HEK293 (cell line): ENCODE data around the gene ABCB11.

Source experiments
- CTCF ChIA-PET: fragments of 350-600 bp; formaldehyde crosslinking; extraction: SDS; loops from one replicate; lab custom pipeline; 2021; ENCODE audit warnings: antibody characterized with exemption; lab: Yijun Ruan, JAX
- POLR2A ChIA-PET: fragments of 300-600 bp; formaldehyde crosslinking; extraction: SDS; loops from one replicate; lab custom pipeline; 2020; ENCODE audit warnings: antibody characterized with exemption, inconsistent platforms; lab: Yijun Ruan, JAX
- H3K27ac ChIP-seq: fragments of 200-500 bp; sonication (Bioruptor generic); 2 replicates; pipeline ENCODE4 v1.5.1; 2014; ENCODE audit warnings: low read depth, low read length, control low read depth, inconsistent platforms; ENCODE audit errors: extremely low read depth
- H3K36me3 ChIP-seq, 2 experiments: fragments of 200-500 bp in 1 of 2; sonication (Bioruptor generic) in 1 of 2; 1 replicate in 1 of 2; 2 replicates in 1 of 2; pipeline ENCODE4 v1.5.1; 2014 to 2017; ENCODE audit warnings: inconsistent platforms in 2 of 2, low read length in 2 of 2; ENCODE audit not compliant: control insufficient read depth in 2 of 2, insufficient read depth in 1 of 2
- H3K4me1 ChIP-seq: fragments of 200-500 bp; sonication (Bioruptor generic); 2 replicates; pipeline ENCODE4 v1.5.1; 2014; ENCODE audit warnings: mild to moderate bottlenecking, low read length, inconsistent platforms; ENCODE audit not compliant: control insufficient read depth, insufficient read depth
- H3K4me3 ChIP-seq: 2 replicates; pipeline ENCODE4 v1.5.1; 2011; ENCODE audit warnings: low read depth, mild to moderate bottlenecking, control low read depth, low read length, moderate library complexity
- H3K9me3 ChIP-seq: fragments of 200-500 bp; sonication (Bioruptor generic); 2 replicates; pipeline ENCODE4 v1.5.1; 2014; ENCODE audit warnings: low read depth, low read length, inconsistent platforms; ENCODE audit not compliant: control insufficient read depth, insufficient read depth
- GLI2 ChIP-seq: fragments of 450-650 bp; formaldehyde crosslinking; IDR thresholded peaks from 2 replicates; pipeline ENCODE4; 2017; ENCODE audit warnings: missing biosample characterization, missing genetic modification characterization, low read depth, borderline replicate concordance
- GLIS2 ChIP-seq: fragments of 450-650 bp; formaldehyde crosslinking; IDR thresholded peaks from 2 replicates; pipeline ENCODE4 v1.5.1; 2016; ENCODE audit warnings: missing biosample characterization, missing genetic modification characterization
- HOXD13 ChIP-seq: sonication (generic); formaldehyde crosslinking; IDR thresholded peaks from 2 replicates; pipeline ENCODE4 v1.8.0; 2022; ENCODE audit warnings: missing genetic modification reagents, borderline replicate concordance
- KLF9 ChIP-seq: fragments of 450-650 bp; formaldehyde crosslinking; IDR thresholded peaks from 2 replicates; pipeline ENCODE4 v1.5.1; 2016; ENCODE audit warnings: missing biosample characterization, missing genetic modification characterization, low read depth
- OVOL3 ChIP-seq: fragments of 450-650 bp; formaldehyde crosslinking; IDR thresholded peaks from 2 replicates; pipeline ENCODE4 v1.5.1; 2016; ENCODE audit warnings: missing biosample characterization, missing genetic modification characterization
- YY2 ChIP-seq: fragments of 450-650 bp; formaldehyde crosslinking; IDR thresholded peaks from 2 replicates; pipeline ENCODE4 v1.5.1; 2016; ENCODE audit warnings: missing biosample characterization, missing genetic modification characterization
- ZBTB48 ChIP-seq: fragments of 450-650 bp; formaldehyde crosslinking; IDR thresholded peaks from 2 replicates; pipeline ENCODE4 v1.5.1; 2016; ENCODE audit warnings: missing biosample characterization, missing genetic modification characterization
- ZBTB7A ChIP-seq: fragments of 450-650 bp; formaldehyde crosslinking; IDR thresholded peaks from 2 replicates; pipeline ENCODE4 v1.5.1; 2016; ENCODE audit warnings: low read depth, missing biosample characterization, missing genetic modification characterization
- ZNF157 ChIP-seq: fragments of 450-650 bp; formaldehyde crosslinking; IDR thresholded peaks from 2 replicates; pipeline ENCODE4 v1.5.1; 2016; ENCODE audit warnings: missing biosample characterization, missing genetic modification characterization
- ZNF174 ChIP-seq: fragments of 450-650 bp; formaldehyde crosslinking; IDR thresholded peaks from 2 replicates; pipeline ENCODE4 v1.5.0; 2017; ENCODE audit warnings: missing biosample characterization, mild to moderate bottlenecking, missing genetic modification characterization
- ZNF202 ChIP-seq: fragments of 450-650 bp; formaldehyde crosslinking; IDR thresholded peaks from 2 replicates; pipeline ENCODE4 v1.5.1; 2016; ENCODE audit warnings: missing biosample characterization, missing genetic modification characterization, borderline replicate concordance
- ZNF211 ChIP-seq: fragments of 450-650 bp; formaldehyde crosslinking; IDR thresholded peaks from 2 replicates; pipeline ENCODE4 v1.5.1; 2016; ENCODE audit warnings: low read depth, missing biosample characterization, missing genetic modification characterization
- ZNF214 ChIP-seq: fragments of 450-650 bp; formaldehyde crosslinking; IDR thresholded peaks from 2 replicates; pipeline ENCODE4 v1.5.1; 2017; ENCODE audit warnings: missing biosample characterization, mild to moderate bottlenecking, missing genetic modification characterization, borderline replicate concordance
- ZNF223 ChIP-seq: fragments of 450-650 bp; formaldehyde crosslinking; IDR thresholded peaks from 2 replicates; pipeline ENCODE4 v1.5.1; 2016; ENCODE audit warnings: missing biosample characterization, missing genetic modification characterization
- ZNF266 ChIP-seq: fragments of 450-650 bp; formaldehyde crosslinking; IDR thresholded peaks from 2 replicates; pipeline ENCODE4 v1.5.1; 2016; ENCODE audit warnings: missing biosample characterization, missing genetic modification characterization, low read depth
- ZNF335 ChIP-seq: fragments of 450-650 bp; formaldehyde crosslinking; conservative IDR thresholded peaks from 2 replicates; pipeline ENCODE4 v1.5.1; 2016; ENCODE audit warnings: missing biosample characterization, missing genetic modification characterization
- ZNF394 ChIP-seq: fragments of 450-650 bp; formaldehyde crosslinking; IDR thresholded peaks from 2 replicates; pipeline ENCODE4 v1.5.1; 2016; ENCODE audit warnings: missing biosample characterization, missing genetic modification characterization, mild to moderate bottlenecking, moderate library complexity, borderline replicate concordance
- ZNF596 ChIP-seq: fragments of 450-650 bp; IDR thresholded peaks from 2 replicates; pipeline ENCODE4 v1.5.0; 2018; ENCODE audit warnings: missing biosample characterization, mild to moderate bottlenecking, missing genetic modification characterization, moderate library complexity
- ZNF610 ChIP-seq: fragments of 450-650 bp; formaldehyde crosslinking; IDR thresholded peaks from 2 replicates; pipeline ENCODE4 v1.5.1; 2016; ENCODE audit warnings: missing biosample characterization, missing genetic modification characterization, borderline replicate concordance
- ZNF621 ChIP-seq: fragments of 450-650 bp; formaldehyde crosslinking; IDR thresholded peaks from 2 replicates; pipeline ENCODE4 v1.5.1; 2017; ENCODE audit warnings: missing biosample characterization, missing genetic modification characterization
- ZNF624 ChIP-seq: fragments of 450-650 bp; formaldehyde crosslinking; IDR thresholded peaks from 2 replicates; pipeline ENCODE4 v1.5.1; 2017; ENCODE audit warnings: missing biosample characterization, missing genetic modification characterization
- ZNF658 ChIP-seq: fragments of 450-650 bp; formaldehyde crosslinking; IDR thresholded peaks from 2 replicates; pipeline ENCODE4; 2016; ENCODE audit warnings: missing biosample characterization, missing genetic modification characterization
- ZNF707 ChIP-seq: fragments of 450-650 bp; formaldehyde crosslinking; IDR thresholded peaks from 2 replicates; pipeline ENCODE4 v1.5.1; 2016; ENCODE audit warnings: missing biosample characterization, missing genetic modification characterization
- ZNF747 ChIP-seq: fragments of 450-650 bp; formaldehyde crosslinking; IDR thresholded peaks from 2 replicates; pipeline ENCODE4 v1.5.1; 2016; ENCODE audit warnings: missing biosample characterization, missing genetic modification characterization
- ZNF768 ChIP-seq: fragments of 450-650 bp; formaldehyde crosslinking; IDR thresholded peaks from 2 replicates; pipeline ENCODE4 v1.5.1; 2018; ENCODE audit warnings: missing biosample characterization, mild to moderate bottlenecking, missing genetic modification characterization
- ZNF830 ChIP-seq: fragments of 450-650 bp; IDR thresholded peaks from 2 replicates; pipeline ENCODE4 v1.5.0; 2018; ENCODE audit warnings: missing biosample characterization, missing genetic modification characterization, low read depth, mild to moderate bottlenecking, moderate library complexity
- TF ChIP-seq, protein P1 (sequence below): fragments of 450-650 bp; formaldehyde crosslinking; IDR thresholded peaks from 2 replicates; pipeline ENCODE4 v1.5.1; 2017; ENCODE audit warnings: missing biosample characterization, missing genetic modification characterization
- TF ChIP-seq, protein P2 (sequence below): fragments of 450-650 bp; IDR thresholded peaks from 2 replicates; pipeline ENCODE4 v1.5.1; 2018; ENCODE audit warnings: missing biosample characterization, missing genetic modification characterization
- TF ChIP-seq, protein P3 (sequence below): fragments of 450-650 bp; formaldehyde crosslinking; IDR thresholded peaks from 2 replicates; pipeline ENCODE4 v1.5.1; 2016; ENCODE audit warnings: missing biosample characterization, missing genetic modification characterization
- TF ChIP-seq, protein P4 (sequence below): fragments of 450-650 bp; formaldehyde crosslinking; IDR thresholded peaks from 2 replicates; pipeline ENCODE4 v1.5.1; 2016; ENCODE audit warnings: missing biosample characterization, missing genetic modification characterization
- TF ChIP-seq, protein P5 (sequence below): sonication (generic); formaldehyde crosslinking; IDR thresholded peaks from 2 replicates; pipeline ENCODE4 v1.8.1; 2022; ENCODE audit warnings: mild to moderate bottlenecking, moderate library complexity, missing genetic modification reagents

ABCB11 gene

DNA sequence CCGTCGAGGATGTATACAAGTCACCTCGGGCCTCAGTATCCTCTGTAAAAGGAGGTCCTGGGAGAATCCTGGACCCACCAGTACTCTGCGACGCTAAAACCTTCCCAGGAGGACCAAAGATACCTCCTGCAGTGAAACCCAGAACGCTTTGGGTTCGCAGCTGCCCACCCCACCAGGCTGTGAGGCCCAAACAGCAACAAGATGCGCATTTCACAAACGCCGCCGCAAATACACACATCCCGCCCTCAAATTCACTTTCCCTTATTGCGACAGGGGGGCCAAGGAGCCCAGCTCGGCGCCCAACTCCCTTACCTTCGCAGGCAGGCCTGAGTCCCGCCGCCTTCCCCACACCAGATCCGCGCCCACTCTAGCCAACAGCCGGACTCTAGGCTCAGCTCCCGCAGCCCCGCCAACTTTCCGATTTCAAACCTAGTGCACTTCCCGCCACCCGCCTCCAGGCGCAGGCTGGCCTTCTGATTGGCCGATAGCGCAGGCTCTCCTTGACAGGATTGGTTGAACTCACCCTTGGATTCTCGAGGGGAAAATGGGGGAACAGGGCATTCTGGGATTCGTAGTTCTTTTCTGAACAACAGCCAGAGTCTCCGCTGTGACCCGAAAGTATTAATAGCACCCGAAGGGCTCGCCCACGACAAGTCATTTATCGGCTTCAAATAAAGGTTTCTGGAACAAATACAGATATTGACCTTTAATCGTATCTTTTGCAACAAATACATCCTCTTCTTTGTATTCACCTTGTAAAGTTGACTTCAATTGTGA, 140.9 kb downstream of the ABCB11 start, which contains the start of gene SPC25:
TSS of gene SPC25 (minus strand) at position 425 of the 777 bp plus-strand sequence. CDS start 911 bp downstream, outside the sequence.
- H3K9me3 ChIP-seq: no peaks in the 10 kb centered on the region
- CTCF ChIA-PET: interaction anchor here (0.9 kb wide), 1 partner anchor 31 kb away, joined by 4 read pairs; no protein-coding TSS in a partner anchor
- no peaks in the 10 kb centered on the region for H3K4me1 ChIP-seq
- H3K27ac ChIP-seq: peak within 1 kb of the TSS; percentile 11; the same call in 1 of the 2 replicates
- peak within 1 kb of the TSS; percentile 88 for H3K4me3 ChIP-seq
- POLR2A ChIA-PET: interaction anchor here (1.0 to 1.1 kb wide), 2 partner anchors 10 to 20 kb away, joined by 3 to 4 read pairs; no protein-coding TSS in a partner anchor
- H3K36me3 ChIP-seq: peaks cover 8 to 31% of the 10 kb centered on the region in 2 experiments; a peak in 2 of 3 replicates
- TF ChIP-seq ZNF211 (no peak), ZNF266 (tag by site-specific recombination) (no peak), YY2 (tag by site-specific recombination) (peak; percentile 82), HOXD13 (CRISPR knock-in tag) (no peak), ZNF394 (tag by site-specific recombination) (no peak), ZNF747 (tag by site-specific recombination) (no peak), KLF9 (tag by site-specific recombination) (peak; percentile 50; the same call in 1 of the 2 replicates), ZNF768 (tag by site-specific recombination) (no peak), ZNF830 (tag by site-specific recombination) (no peak), ZNF707 (tag by site-specific recombination) (no peak), ZNF624 (tag by site-specific recombination) (no peak), ZNF596 (tag by site-specific recombination) (no peak), ZNF223 (tag by site-specific recombination) (no peak), ZNF202 (no peak), GLIS2 (no peak), ZNF174 (tag by site-specific recombination) (no peak), ZBTB48 (tag by site-specific recombination) (no peak), ZNF335 (peak; percentile 94), ZNF214 (tag by site-specific recombination) (no peak), GLI2 (tag by site-specific recombination) (no peak), OVOL3 (tag by site-specific recombination) (no peak), ZNF610 (tag by site-specific recombination) (no peak), ZNF157 (tag by site-specific recombination) (no peak), ZBTB7A (no peak), ZNF658 (tag by site-specific recombination) (no peak), ZNF621 (tag by site-specific recombination) (no peak)
- TF ChIP-seq, protein P1, sequence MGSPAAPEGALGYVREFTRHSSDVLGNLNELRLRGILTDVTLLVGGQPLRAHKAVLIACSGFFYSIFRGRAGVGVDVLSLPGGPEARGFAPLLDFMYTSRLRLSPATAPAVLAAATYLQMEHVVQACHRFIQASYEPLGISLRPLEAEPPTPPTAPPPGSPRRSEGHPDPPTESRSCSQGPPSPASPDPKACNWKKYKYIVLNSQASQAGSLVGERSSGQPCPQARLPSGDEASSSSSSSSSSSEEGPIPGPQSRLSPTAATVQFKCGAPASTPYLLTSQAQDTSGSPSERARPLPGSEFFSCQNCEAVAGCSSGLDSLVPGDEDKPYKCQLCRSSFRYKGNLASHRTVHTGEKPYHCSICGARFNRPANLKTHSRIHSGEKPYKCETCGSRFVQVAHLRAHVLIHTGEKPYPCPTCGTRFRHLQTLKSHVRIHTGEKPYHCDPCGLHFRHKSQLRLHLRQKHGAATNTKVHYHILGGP (tag by site-specific recombination): no peak
- TF ChIP-seq, protein P2, sequence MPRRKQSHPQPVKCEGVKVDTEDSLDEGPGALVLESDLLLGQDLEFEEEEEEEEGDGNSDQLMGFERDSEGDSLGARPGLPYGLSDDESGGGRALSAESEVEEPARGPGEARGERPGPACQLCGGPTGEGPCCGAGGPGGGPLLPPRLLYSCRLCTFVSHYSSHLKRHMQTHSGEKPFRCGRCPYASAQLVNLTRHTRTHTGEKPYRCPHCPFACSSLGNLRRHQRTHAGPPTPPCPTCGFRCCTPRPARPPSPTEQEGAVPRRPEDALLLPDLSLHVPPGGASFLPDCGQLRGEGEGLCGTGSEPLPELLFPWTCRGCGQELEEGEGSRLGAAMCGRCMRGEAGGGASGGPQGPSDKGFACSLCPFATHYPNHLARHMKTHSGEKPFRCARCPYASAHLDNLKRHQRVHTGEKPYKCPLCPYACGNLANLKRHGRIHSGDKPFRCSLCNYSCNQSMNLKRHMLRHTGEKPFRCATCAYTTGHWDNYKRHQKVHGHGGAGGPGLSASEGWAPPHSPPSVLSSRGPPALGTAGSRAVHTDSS (tag by site-specific recombination): no peak
- TF ChIP-seq, protein P3, sequence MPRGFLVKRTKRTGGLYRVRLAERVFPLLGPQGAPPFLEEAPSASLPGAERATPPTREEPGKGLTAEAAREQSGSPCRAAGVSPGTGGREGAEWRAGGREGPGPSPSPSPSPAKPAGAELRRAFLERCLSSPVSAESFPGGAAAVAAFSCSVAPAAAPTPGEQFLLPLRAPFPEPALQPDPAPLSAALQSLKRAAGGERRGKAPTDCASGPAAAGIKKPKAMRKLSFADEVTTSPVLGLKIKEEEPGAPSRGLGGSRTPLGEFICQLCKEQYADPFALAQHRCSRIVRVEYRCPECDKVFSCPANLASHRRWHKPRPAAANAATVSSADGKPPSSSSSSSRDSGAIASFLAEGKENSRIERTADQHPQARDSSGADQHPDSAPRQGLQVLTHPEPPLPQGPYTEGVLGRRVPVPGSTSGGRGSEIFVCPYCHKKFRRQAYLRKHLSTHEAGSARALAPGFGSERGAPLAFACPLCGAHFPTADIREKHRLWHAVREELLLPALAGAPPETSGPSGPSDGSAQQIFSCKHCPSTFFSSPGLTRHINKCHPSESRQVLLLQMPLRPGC: no peak
- TF ChIP-seq, protein P4, sequence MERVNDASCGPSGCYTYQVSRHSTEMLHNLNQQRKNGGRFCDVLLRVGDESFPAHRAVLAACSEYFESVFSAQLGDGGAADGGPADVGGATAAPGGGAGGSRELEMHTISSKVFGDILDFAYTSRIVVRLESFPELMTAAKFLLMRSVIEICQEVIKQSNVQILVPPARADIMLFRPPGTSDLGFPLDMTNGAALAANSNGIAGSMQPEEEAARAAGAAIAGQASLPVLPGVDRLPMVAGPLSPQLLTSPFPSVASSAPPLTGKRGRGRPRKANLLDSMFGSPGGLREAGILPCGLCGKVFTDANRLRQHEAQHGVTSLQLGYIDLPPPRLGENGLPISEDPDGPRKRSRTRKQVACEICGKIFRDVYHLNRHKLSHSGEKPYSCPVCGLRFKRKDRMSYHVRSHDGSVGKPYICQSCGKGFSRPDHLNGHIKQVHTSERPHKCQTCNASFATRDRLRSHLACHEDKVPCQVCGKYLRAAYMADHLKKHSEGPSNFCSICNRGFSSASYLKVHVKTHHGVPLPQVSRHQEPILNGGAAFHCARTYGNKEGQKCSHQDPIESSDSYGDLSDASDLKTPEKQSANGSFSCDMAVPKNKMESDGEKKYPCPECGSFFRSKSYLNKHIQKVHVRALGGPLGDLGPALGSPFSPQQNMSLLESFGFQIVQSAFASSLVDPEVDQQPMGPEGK: peak; percentile 57
- TF ChIP-seq, protein P5, sequence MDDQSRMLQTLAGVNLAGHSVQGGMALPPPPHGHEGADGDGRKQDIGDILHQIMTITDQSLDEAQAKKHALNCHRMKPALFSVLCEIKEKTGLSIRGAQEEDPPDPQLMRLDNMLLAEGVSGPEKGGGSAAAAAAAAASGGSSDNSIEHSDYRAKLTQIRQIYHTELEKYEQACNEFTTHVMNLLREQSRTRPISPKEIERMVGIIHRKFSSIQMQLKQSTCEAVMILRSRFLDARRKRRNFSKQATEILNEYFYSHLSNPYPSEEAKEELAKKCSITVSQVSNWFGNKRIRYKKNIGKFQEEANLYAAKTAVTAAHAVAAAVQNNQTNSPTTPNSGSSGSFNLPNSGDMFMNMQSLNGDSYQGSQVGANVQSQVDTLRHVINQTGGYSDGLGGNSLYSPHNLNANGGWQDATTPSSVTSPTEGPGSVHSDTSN (CRISPR knock-in tag): 0 out of 2 replicates have a peak, but pooled peaks have one; percentile 17
